K562 (cell line): Measurements from ENCODE around the gene ZMIZ1. TPM values are rescaled to one million over a fixed set of nuclear protein-coding genes. Genes with fewer than 3 reads are reported as not detected.

Experiments
- BCL6 ChIP-seq: fragments of 250-450 bp; sonication (Bioruptor Pico); IDR thresholded peaks from 2 replicates; pipeline ENCODE4 v1.4.0; 2020
- BRD4 ChIP-seq: fragments of 200-600 bp; sonication (generic); IDR thresholded peaks from 2 replicates; pipeline ENCODE4 v1.6.1; 2017; ENCODE audit warnings: inconsistent platforms
- CBFA2T2 ChIP-seq: fragments of 450-650 bp; conservative IDR thresholded peaks from 2 replicates; pipeline ENCODE4 v1.6.1; 2017; ENCODE audit warnings: mild to moderate bottlenecking
- CREB3 ChIP-seq: fragments of 450-650 bp; conservative IDR thresholded peaks from 2 replicates; pipeline ENCODE4 v1.6.1; 2016; ENCODE audit warnings: missing genetic modification characterization, low read depth, mild to moderate bottlenecking, missing compliant biosample characterization, moderate library complexity
- CREB3L1 ChIP-seq: fragments of 450-650 bp; IDR thresholded peaks from 2 replicates; pipeline ENCODE4 v1.6.1; 2014; ENCODE audit warnings: low read depth, mild to moderate bottlenecking, moderate library complexity, borderline replicate concordance
- DMBX1 ChIP-seq: fragments of 250-450 bp; sonication (Bioruptor Pico); IDR thresholded peaks from 2 replicates; pipeline ENCODE4 v1.8.0; 2022; ENCODE audit warnings: inconsistent platforms, mild to moderate bottlenecking, moderate library complexity, borderline replicate concordance
- ERF ChIP-seq: fragments of 450-650 bp; formaldehyde crosslinking; IDR thresholded peaks from 2 replicates; pipeline ENCODE4 v1.4.0; 2020; ENCODE audit warnings: mild to moderate bottlenecking, mixed read lengths
- GTF2A2 ChIP-seq: IDR thresholded peaks from 2 replicates; pipeline ENCODE4 v1.6.1; 2016; ENCODE audit warnings: mild to moderate bottlenecking, missing genetic modification characterization, missing compliant biosample characterization
- HDGF ChIP-seq: fragments of 450-650 bp; IDR thresholded peaks from 2 replicates; pipeline ENCODE4 v1.6.1; 2016
- MBD1 ChIP-seq: fragments of 250-450 bp; sonication (Bioruptor Pico); IDR thresholded peaks from 2 replicates; pipeline ENCODE4 v1.8.0; 2022; ENCODE audit warnings: inconsistent platforms
- MECOM ChIP-seq: fragments of 250-450 bp; sonication (Bioruptor Pico); IDR thresholded peaks from 2 replicates; pipeline ENCODE4 v1.8.0; 2022; ENCODE audit warnings: inconsistent platforms
- MTA2 ChIP-seq: fragments of 450-650 bp; IDR thresholded peaks from 2 replicates; pipeline ENCODE4 v1.6.1; 2016; ENCODE audit warnings: low read depth
- MYC ChIP-seq, 2 experiments: fragments of 250-450 bp in 1 of 2; sonication (Bioruptor Pico) in 1 of 2; IDR thresholded peaks; 2 replicates each; pipeline versions ENCODE4 v1.5.1 to v1.6.1; 2012 to 2021; ENCODE audit warnings: low read depth in 2 of 2, borderline replicate concordance in 1 of 2, improper control_type of control experiment in 1 of 2, low read length in 1 of 2, mild to moderate bottlenecking in 1 of 2, moderate library complexity in 1 of 2
- NR4A1 ChIP-seq, 2 experiments: fragments of 250-450 bp in 1 of 2; fragments of 450-650 bp in 1 of 2; sonication (Bioruptor Pico) in 1 of 2; IDR thresholded peaks; 2 replicates each; pipeline versions ENCODE4 v1.4.0 to v1.6.1; 2016 to 2020; ENCODE audit warnings: mild to moderate bottlenecking in 2 of 2, missing compliant biosample characterization in 1 of 2, missing genetic modification characterization in 1 of 2, moderate library complexity in 1 of 2
- PTBP1 ChIP-seq: fragments of 200-400 bp; formaldehyde crosslinking; IDR thresholded peaks from 2 replicates; pipeline ENCODE4 v1.6.1; 2017; ENCODE audit warnings: low read depth, low read length
- RBFOX2 ChIP-seq: fragments of 200-400 bp; formaldehyde crosslinking; IDR thresholded peaks from 2 replicates; pipeline ENCODE4 v1.6.1; 2017; ENCODE audit warnings: low read depth, mild to moderate bottlenecking, low read length, moderate library complexity
- RCOR1 ChIP-seq, 2 experiments: IDR thresholded peaks; 2 replicates each; pipeline ENCODE4 v1.6.1; 2012; ENCODE audit warnings: low read depth in 2 of 2, low read length in 2 of 2, borderline replicate concordance in 1 of 2, improper control_type of control experiment in 1 of 2
- SMAD3 ChIP-seq: fragments of 450-650 bp; formaldehyde crosslinking; conservative IDR thresholded peaks from 2 replicates; pipeline ENCODE4 v1.4.0; 2020; ENCODE audit warnings: mild to moderate bottlenecking
- SMARCE1 ChIP-seq: fragments of 450-650 bp; IDR thresholded peaks from 2 replicates; pipeline ENCODE4 v1.7.1; 2016; ENCODE audit warnings: mild to moderate bottlenecking
- XRCC3 ChIP-seq: fragments of 450-650 bp; IDR thresholded peaks from 2 replicates; pipeline ENCODE4 v1.6.1; 2017; ENCODE audit warnings: mild to moderate bottlenecking, moderate library complexity
- ZKSCAN1 ChIP-seq: fragments of 150-350 bp; IDR thresholded peaks from 2 replicates; pipeline ENCODE4 v1.6.1; 2016; ENCODE audit warnings: low read depth, low read length
- ZMIZ1 ChIP-seq, 2 experiments: fragments of 150-350 bp in 1 of 2; IDR thresholded peaks; 2 replicates each; pipeline ENCODE4 v1.6.1; 2012 to 2016; ENCODE audit warnings: low read depth in 2 of 2, low read length in 2 of 2, mild to moderate bottlenecking in 1 of 2, moderate library complexity in 1 of 2
- polyA plus RNA-seq, 8 experiments: library from polyadenylated mRNA; depleted of rRNA in 4 of 8; stranded (reverse) in 5 of 8; unstranded in 3 of 8; fragments of >200 nt; fragmentation: Nextera tagmentation in 2 of 8; fragmentation: Illumina TruSeq in 1 of 8; extraction: Ambion mirVana in 2 of 8; extraction: Trizol in 1 of 8; gene quantifications; 2 replicates each; pipeline versions ENCODE4 v1.2.1 to v1.2.3, GENCODE V29; 2011 to 2014; ENCODE audit warnings: inconsistent platforms in 1 of 8, missing spikeins in 1 of 8
- total RNA-seq, 7 experiments: library from RNA; depleted of rRNA in 6 of 7; stranded (reverse); fragments of >200 nt in 6 of 7; fragmentation: Illumina TruSeq in 2 of 7; extraction: Trizol in 2 of 7; gene quantifications; 2 replicates each; pipeline versions ENCODE4 v1.2.1 to v1.2.3, GENCODE V29; 2011 to 2021; ENCODE audit warnings: low replicate concordance in 1 of 7

The ZMIZ1 gene
- total and polyA plus RNA-seq, 9 of the 15 experiments (the other 6 are each of a cell fraction or from before 2014, with no cell fraction given): 1.0 to 37.3 (median 4.3) TPM

GRCh38 chr10:79178070-79178576, 109.4 kb downstream of the ZMIZ1 start (continued):
- no peak for TF ChIP-seq MTA2
- TF ChIP-seq PTBP1: 0 out of 2 replicates have a peak, but pooled peaks have one; percentile 3
- TF ChIP-seq HDGF: peak; percentile 30; the same call in 1 of the 2 replicates
- no peak for TF ChIP-seq MBD1 (CRISPR knock-in tag)
- no peak for TF ChIP-seq SMARCE1
- no peak for TF ChIP-seq XRCC3
- TF ChIP-seq MYC (IDR thresholded peaks at IDR 0.05; ENCODE audit: low read depth, low read length): no peak
- TF ChIP-seq MYC (CRISPR knock-in tag; IDR thresholded peaks at IDR 0.05; ENCODE audit: borderline replicate concordance, low read depth): no peak
- no peak for TF ChIP-seq SMAD3 (CRISPR knock-in tag)
- TF ChIP-seq CBFA2T2: no peak
- TF ChIP-seq CREB3L1: no peak
- peak; percentile 52; the same call in 1 of the 2 replicates for TF ChIP-seq CREB3 (tag)
- peak; percentile 88 for TF ChIP-seq MECOM
- TF ChIP-seq ZMIZ1 (IDR thresholded peaks at IDR 0.05; ENCODE audit: low read depth in 2 of 2, low read length in 2 of 2): no peak
- no peak for TF ChIP-seq RCOR1 (IDR thresholded peaks at IDR 0.05; ENCODE audit: borderline replicate concordance in 1 of 2, low read depth in 2 of 2, low read length in 2 of 2)
- TF ChIP-seq GTF2A2 (tag): peak; percentile 75
- TF ChIP-seq ZKSCAN1: peak; percentile 97
- no peak for TF ChIP-seq NR4A1 (CRISPR knock-in tag; IDR thresholded peaks at IDR 0.05)
- TF ChIP-seq NR4A1 (tag; IDR thresholded peaks at IDR 0.05): peak; percentile 95
- TF ChIP-seq ERF: 0 out of 2 replicates have a peak, but pooled peaks have one; percentile 24
- no peak; the same call in 1 of the 2 replicates for TF ChIP-seq BRD4
- peak; percentile 74; the same call in 1 of the 2 replicates for TF ChIP-seq DMBX1 (CRISPR knock-in tag)
- peak; percentile 51 for TF ChIP-seq RBFOX2
- no peak for TF ChIP-seq BCL6
